PFSK-1 (cell line): ENCODE data around the gene OMA1.

Source experiments
- FOXP2 ChIP-seq: optimal IDR thresholded peaks from 2 replicates; pipeline ENCODE3; 2011; ENCODE audit warnings: borderline replicate concordance, control low read depth, inconsistent platforms; ENCODE audit not compliant: insufficient read depth; ENCODE audit errors: extremely low read length, extremely low read depth
- POLR2AphosphoS5 ChIP-seq: IDR thresholded peaks from 2 replicates; pipeline ENCODE4 v1.6.1; 2012; ENCODE audit warnings: low read depth, mild to moderate bottlenecking, control low read depth, low read length, moderate library complexity
- SIN3A ChIP-seq: IDR thresholded peaks from 2 replicates; pipeline ENCODE4 v1.6.1; 2012; ENCODE audit warnings: mild to moderate bottlenecking, low read length, moderate library complexity, borderline replicate concordance; ENCODE audit not compliant: insufficient read depth
- TAF1 ChIP-seq: IDR thresholded peaks from 2 replicates; pipeline ENCODE4 v1.6.1; 2012; ENCODE audit warnings: low read length, control low read depth, borderline replicate concordance; ENCODE audit not compliant: insufficient read depth
- TF ChIP-seq, protein P1 (sequence below), 2 experiments: IDR thresholded peaks; 2 replicates each; pipeline versions ENCODE4 v1.6.1 to v1.8.0; 2011 to 2012; ENCODE audit warnings: low read depth in 2 of 2, low read length in 2 of 2, control low read depth in 1 of 2, inconsistent platforms in 1 of 2, mild to moderate bottlenecking in 1 of 2, moderate library complexity in 1 of 2; ENCODE audit not compliant: insufficient read depth in 1 of 2

OMA1 gene

DNA sequence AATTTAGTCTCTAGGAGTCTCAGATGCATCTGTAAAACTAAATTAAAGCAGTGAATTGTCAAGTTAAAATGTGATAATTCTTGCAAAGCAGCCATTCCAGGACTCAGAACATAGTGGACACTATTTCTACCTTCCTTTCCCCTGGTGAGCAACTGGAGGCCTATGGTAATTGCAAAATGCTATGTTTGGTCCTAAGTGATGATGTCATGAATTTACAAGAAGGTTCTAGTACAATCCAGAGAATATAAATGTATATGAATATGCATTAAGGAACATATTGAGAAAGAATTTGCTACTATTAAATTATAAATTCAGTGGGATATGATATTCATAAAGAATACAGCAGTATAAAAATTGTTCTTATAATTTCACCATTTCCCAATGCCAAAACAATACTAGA is 32.6 kb downstream of the OMA1 start:
- TF ChIP-seq FOXP2 (no peak), TAF1 (no peak), POLR2AphosphoS5 (no peak), SIN3A (no peak)
- TF ChIP-seq, protein P1, sequence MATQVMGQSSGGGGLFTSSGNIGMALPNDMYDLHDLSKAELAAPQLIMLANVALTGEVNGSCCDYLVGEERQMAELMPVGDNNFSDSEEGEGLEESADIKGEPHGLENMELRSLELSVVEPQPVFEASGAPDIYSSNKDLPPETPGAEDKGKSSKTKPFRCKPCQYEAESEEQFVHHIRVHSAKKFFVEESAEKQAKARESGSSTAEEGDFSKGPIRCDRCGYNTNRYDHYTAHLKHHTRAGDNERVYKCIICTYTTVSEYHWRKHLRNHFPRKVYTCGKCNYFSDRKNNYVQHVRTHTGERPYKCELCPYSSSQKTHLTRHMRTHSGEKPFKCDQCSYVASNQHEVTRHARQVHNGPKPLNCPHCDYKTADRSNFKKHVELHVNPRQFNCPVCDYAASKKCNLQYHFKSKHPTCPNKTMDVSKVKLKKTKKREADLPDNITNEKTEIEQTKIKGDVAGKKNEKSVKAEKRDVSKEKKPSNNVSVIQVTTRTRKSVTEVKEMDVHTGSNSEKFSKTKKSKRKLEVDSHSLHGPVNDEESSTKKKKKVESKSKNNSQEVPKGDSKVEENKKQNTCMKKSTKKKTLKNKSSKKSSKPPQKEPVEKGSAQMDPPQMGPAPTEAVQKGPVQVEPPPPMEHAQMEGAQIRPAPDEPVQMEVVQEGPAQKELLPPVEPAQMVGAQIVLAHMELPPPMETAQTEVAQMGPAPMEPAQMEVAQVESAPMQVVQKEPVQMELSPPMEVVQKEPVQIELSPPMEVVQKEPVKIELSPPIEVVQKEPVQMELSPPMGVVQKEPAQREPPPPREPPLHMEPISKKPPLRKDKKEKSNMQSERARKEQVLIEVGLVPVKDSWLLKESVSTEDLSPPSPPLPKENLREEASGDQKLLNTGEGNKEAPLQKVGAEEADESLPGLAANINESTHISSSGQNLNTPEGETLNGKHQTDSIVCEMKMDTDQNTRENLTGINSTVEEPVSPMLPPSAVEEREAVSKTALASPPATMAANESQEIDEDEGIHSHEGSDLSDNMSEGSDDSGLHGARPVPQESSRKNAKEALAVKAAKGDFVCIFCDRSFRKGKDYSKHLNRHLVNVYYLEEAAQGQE (IDR thresholded peaks at IDR 0.05; ENCODE audit: insufficient read depth in 1 of 2, low read depth in 2 of 2, low read length in 2 of 2) = no peak

DNA sequence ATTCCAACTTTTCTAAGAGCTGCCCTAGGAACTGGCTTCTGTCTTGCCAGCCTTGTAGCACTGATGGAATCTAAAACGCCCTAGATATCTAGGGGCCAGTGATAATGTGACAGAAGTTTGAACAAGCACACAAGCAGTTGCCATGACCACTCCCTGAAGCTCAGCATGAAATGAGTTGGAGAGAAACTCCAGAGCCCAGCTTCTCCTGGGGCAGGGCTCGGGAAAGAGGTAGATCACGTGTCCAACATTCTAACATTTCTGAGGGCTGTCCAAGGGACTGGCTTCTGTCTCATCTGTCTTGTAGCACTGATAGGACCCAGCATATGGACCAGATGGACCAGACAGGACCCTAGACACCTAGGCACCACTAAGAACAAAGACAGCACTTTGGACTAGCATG is 37.9 kb downstream of the OMA1 start:
- TF ChIP-seq POLR2AphosphoS5 = no peak
- TF ChIP-seq, protein P1 (IDR thresholded peaks at IDR 0.05; ENCODE audit: insufficient read depth in 1 of 2, low read depth in 2 of 2, low read length in 2 of 2) = no peak
- no peak for TF ChIP-seq FOXP2
- no peak for TF ChIP-seq SIN3A
- TF ChIP-seq TAF1 = no peak

DNA sequence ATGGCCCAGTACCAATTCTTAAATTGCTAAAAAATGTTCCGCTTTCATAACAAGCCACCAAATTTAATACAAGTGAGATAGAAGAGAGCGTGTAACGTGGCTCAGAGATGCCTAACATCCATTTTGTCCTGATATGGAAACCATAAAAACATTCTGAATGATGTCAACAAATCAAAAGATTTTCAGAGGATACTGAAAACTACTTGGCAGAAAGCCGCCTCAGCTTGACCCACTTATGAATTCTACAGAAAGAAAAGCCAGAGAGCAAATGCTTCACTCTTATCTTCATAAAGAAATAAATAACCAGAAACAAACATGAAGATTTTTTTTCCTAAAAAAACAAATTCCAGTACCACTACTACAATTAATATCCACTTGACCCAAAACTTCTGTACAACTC is 41.2 kb downstream of the OMA1 start:
- TF ChIP-seq POLR2AphosphoS5 (no peak), SIN3A (no peak), TAF1 (no peak), FOXP2 (no peak)
- TF ChIP-seq, protein P1 (IDR thresholded peaks at IDR 0.05; ENCODE audit: insufficient read depth in 1 of 2, low read depth in 2 of 2, low read length in 2 of 2) = no peak

DNA sequence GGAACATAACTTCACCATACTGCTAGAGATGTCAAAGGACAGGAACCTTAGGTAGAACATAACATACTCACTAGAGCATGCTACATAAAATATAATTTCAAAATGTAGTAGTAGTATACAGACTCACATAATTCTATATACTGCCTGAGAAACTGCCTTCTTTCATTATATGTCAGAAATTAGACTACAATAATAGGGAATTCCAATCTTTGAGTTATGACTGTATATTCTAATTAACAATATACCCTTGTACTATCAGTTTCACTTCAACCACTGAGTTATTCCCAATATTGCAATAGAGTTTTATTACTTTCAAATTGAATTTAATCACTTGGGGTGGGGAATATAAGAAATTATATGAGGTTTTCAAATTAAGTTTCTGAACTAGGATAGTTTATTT is 44.0 kb downstream of the OMA1 start:
- no peak for TF ChIP-seq TAF1
- TF ChIP-seq, protein P1 (IDR thresholded peaks at IDR 0.05; ENCODE audit: insufficient read depth in 1 of 2, low read depth in 2 of 2, low read length in 2 of 2) = no peak
- no peak for TF ChIP-seq SIN3A
- TF ChIP-seq FOXP2 = no peak
- no peak for TF ChIP-seq POLR2AphosphoS5

DNA sequence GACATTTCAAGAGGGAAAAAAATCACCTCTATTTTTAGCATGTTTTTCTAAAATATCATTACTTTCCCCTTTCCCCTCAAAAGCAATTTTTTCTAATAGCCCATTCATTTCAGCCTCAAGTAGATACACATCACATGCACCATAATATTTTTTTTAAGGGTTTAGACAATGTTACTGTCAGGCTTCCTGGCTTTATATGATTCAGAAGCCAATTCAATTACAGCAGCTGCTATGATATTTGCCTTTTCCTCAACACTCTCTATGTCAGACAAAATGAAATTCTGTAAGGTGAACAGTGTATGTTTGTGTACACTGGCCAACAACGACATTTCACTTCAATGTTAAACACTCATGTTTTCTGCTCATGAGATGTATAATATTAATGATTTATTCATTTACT is 46.5 kb downstream of the OMA1 start:
- no peak for TF ChIP-seq TAF1
- TF ChIP-seq, protein P1 (IDR thresholded peaks at IDR 0.05; ENCODE audit: insufficient read depth in 1 of 2, low read depth in 2 of 2, low read length in 2 of 2) = no peak
- no peak for TF ChIP-seq POLR2AphosphoS5
- TF ChIP-seq FOXP2 = no peak
- no peak for TF ChIP-seq SIN3A
